ENCODE data around the gene DCAF4. TPM values are rescaled to one million over a fixed set of nuclear protein-coding genes. Genes with fewer than 3 reads are reported as not detected.
"Not testable (repeated sequence)": the region's sequence is repeated elsewhere in the genome, so short reads cannot be mapped to it uniquely, and the experiment has no call there.

DCAF4 gene
- polyA plus RNA-seq, 1 donor from 2014 or later = 16.5 TPM

DNA sequence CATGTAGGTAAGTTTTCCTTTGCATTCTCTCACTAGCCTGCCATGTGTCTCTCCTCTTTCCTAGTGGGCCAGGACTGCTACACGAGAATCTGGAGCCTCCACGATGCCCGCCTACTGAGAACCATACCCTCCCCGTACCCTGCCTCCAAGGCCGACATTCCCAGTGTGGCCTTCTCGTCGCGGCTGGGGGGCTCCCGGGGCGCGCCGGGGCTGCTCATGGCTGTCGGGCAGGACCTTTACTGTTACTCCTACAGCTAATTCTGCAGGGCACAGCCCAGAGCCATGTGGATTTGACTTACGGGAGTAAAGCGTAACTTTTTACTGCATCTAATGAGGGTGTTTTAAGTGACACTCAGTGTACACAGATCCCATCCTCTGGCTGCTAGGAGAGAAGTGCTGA, 32.3 kb downstream of the DCAF4 start:
- TF ChIP-seq, protein P1, sequence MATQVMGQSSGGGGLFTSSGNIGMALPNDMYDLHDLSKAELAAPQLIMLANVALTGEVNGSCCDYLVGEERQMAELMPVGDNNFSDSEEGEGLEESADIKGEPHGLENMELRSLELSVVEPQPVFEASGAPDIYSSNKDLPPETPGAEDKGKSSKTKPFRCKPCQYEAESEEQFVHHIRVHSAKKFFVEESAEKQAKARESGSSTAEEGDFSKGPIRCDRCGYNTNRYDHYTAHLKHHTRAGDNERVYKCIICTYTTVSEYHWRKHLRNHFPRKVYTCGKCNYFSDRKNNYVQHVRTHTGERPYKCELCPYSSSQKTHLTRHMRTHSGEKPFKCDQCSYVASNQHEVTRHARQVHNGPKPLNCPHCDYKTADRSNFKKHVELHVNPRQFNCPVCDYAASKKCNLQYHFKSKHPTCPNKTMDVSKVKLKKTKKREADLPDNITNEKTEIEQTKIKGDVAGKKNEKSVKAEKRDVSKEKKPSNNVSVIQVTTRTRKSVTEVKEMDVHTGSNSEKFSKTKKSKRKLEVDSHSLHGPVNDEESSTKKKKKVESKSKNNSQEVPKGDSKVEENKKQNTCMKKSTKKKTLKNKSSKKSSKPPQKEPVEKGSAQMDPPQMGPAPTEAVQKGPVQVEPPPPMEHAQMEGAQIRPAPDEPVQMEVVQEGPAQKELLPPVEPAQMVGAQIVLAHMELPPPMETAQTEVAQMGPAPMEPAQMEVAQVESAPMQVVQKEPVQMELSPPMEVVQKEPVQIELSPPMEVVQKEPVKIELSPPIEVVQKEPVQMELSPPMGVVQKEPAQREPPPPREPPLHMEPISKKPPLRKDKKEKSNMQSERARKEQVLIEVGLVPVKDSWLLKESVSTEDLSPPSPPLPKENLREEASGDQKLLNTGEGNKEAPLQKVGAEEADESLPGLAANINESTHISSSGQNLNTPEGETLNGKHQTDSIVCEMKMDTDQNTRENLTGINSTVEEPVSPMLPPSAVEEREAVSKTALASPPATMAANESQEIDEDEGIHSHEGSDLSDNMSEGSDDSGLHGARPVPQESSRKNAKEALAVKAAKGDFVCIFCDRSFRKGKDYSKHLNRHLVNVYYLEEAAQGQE (IDR thresholded peaks at IDR 0.05; ENCODE audit: borderline replicate concordance) = no peak
- TF ChIP-seq POLR2AphosphoS5 (IDR thresholded peaks at IDR 0.05) = no peak
- TF ChIP-seq SMC3 (conservative IDR thresholded peaks at IDR 0.05; ENCODE audit: poor library complexity) = no peak
- no peak overlapping the region for H3K4me3 ChIP-seq (ENCODE audit: low read length)
- H3K79me2 ChIP-seq (replicated peaks; ENCODE audit: insufficient read depth, low read length) = no peaks in the 10 kb centered on the region
- no peaks in the 10 kb centered on the region for H3K9me3 ChIP-seq (ENCODE audit: low read length)
- H3K27me3 ChIP-seq (ENCODE audit: insufficient read depth, low read depth, low read length) = no peaks in the 10 kb centered on the region
- H3F3A ChIP-seq (ENCODE audit: insufficient read depth, low read length, poor library complexity, severe bottlenecking) = no peaks in the 10 kb centered on the region
- no peak overlapping the region for H3K27ac ChIP-seq (ENCODE audit: low read length)
- H3K4me2 ChIP-seq (ENCODE audit: low read length) = no peak overlapping the region
- H3K9ac ChIP-seq (ENCODE audit: low read length) = no peak overlapping the region
- H3K9me2 ChIP-seq (ENCODE audit: insufficient read depth, low read length) = no peaks in the 10 kb centered on the region
- no peaks in the 10 kb centered on the region for H3K36me3 ChIP-seq (ENCODE audit: insufficient read depth, low read length)
- H2AFZ ChIP-seq (ENCODE audit: low read depth, low read length) = no peak overlapping the region
- H4K20me1 ChIP-seq (ENCODE audit: insufficient read depth) = no peaks in the 10 kb centered on the region

DNA sequence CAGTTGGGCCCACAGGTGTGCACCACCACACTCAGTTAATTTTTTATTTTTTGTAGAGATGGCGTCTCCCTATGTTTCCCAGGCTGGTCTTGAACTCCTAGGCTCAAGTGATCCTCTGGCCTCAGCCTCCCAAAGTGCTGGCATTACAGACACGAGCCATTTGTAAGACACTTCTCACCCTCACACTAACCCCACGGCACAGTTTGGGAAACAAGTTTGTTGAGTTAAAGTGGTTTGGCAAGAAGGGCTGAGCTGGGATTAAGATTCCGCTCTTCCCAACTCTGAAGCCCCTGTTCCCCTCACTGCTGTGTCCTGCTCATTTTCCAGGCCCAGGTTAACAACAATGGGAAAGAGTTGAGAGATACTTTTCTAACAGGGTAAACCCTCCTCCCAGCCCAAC, 34.8 kb downstream of the DCAF4 start:
- not testable (repeated sequence) for H3K27ac ChIP-seq (ENCODE audit: low read length); H3K9me3 ChIP-seq (ENCODE audit: low read length); H2AFZ ChIP-seq (ENCODE audit: low read depth, low read length); H3F3A ChIP-seq (ENCODE audit: insufficient read depth, low read length, poor library complexity, severe bottlenecking); H3K4me3 ChIP-seq (ENCODE audit: low read length); H3K36me3 ChIP-seq (ENCODE audit: insufficient read depth, low read length); H3K9ac ChIP-seq (ENCODE audit: low read length); H3K27me3 ChIP-seq (ENCODE audit: insufficient read depth, low read depth, low read length); H3K79me2 ChIP-seq (replicated peaks; ENCODE audit: insufficient read depth, low read length); H3K4me2 ChIP-seq (ENCODE audit: low read length); H3K9me2 ChIP-seq (ENCODE audit: insufficient read depth, low read length); H4K20me1 ChIP-seq (ENCODE audit: insufficient read depth)

DNA sequence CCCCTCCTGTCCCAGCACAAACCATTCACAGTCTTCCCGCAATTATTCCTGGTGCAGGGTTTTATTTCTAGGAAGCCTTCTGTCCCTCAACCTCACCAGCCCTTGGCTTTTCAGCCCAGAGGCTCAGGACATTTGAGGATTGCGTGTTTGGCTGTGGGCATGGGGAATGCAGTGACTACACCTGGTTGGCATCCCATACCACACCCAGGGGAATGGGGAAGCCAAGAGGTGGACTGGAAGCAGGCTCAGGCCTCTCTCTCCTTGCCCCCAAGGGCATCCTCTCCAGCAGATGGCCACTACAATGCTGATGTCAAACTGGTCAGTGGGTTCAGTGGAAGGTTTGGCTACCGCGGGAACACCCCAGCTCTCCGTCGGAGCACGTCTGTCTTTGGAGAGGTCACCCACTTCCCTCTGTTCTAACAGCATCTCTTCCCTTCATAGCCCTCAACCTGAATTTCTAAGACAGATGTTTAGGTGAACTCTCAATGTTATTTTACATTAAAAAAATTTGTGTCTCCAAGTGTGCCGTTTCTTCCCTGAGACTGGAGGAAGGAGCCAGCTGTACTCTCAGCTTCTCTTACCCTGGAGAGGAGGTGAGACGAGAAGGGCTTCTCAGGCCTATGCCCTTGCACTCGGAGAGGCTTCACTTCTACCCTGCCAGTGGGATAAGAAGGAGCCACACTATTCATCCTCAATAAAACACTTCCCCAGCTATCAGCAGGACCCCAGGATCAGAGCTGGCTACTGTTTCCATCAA, 35.5 kb downstream of the DCAF4 start:
- H3K79me2 ChIP-seq (replicated peaks; ENCODE audit: insufficient read depth, low read length) = no peaks in the 10 kb centered on the region
- H3K36me3 ChIP-seq (ENCODE audit: insufficient read depth, low read length) = no peaks in the 10 kb centered on the region
- H3K9ac ChIP-seq (ENCODE audit: low read length) = no peak overlapping the region
- H3F3A ChIP-seq (ENCODE audit: insufficient read depth, low read length, poor library complexity, severe bottlenecking) = no peaks in the 10 kb centered on the region
- H3K27me3 ChIP-seq (ENCODE audit: insufficient read depth, low read depth, low read length) = no peaks in the 10 kb centered on the region
- H3K4me2 ChIP-seq (ENCODE audit: low read length) = no peak overlapping the region
- no peak overlapping the region for H3K4me3 ChIP-seq (ENCODE audit: low read length)
- H3K27ac ChIP-seq (ENCODE audit: low read length) = no peak overlapping the region
- no peaks in the 10 kb centered on the region for H3K9me2 ChIP-seq (ENCODE audit: insufficient read depth, low read length)
- no peaks in the 10 kb centered on the region for H3K9me3 ChIP-seq (ENCODE audit: low read length)
- TF ChIP-seq RAD21 (conservative IDR thresholded peaks at IDR 0.05) = no peak
- no peak for TF ChIP-seq SMC3 (conservative IDR thresholded peaks at IDR 0.05; ENCODE audit: poor library complexity)
- TF ChIP-seq MXI1 (conservative IDR thresholded peaks at IDR 0.05; ENCODE audit: poor library complexity, severe bottlenecking) = no peak
- TF ChIP-seq, protein P2, sequence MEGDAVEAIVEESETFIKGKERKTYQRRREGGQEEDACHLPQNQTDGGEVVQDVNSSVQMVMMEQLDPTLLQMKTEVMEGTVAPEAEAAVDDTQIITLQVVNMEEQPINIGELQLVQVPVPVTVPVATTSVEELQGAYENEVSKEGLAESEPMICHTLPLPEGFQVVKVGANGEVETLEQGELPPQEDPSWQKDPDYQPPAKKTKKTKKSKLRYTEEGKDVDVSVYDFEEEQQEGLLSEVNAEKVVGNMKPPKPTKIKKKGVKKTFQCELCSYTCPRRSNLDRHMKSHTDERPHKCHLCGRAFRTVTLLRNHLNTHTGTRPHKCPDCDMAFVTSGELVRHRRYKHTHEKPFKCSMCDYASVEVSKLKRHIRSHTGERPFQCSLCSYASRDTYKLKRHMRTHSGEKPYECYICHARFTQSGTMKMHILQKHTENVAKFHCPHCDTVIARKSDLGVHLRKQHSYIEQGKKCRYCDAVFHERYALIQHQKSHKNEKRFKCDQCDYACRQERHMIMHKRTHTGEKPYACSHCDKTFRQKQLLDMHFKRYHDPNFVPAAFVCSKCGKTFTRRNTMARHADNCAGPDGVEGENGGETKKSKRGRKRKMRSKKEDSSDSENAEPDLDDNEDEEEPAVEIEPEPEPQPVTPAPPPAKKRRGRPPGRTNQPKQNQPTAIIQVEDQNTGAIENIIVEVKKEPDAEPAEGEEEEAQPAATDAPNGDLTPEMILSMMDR (IDR thresholded peaks at IDR 0.05; ENCODE audit: poor library complexity, severe bottlenecking) = no peak
- no peak for TF ChIP-seq POLR2AphosphoS5 (IDR thresholded peaks at IDR 0.05)
- TF ChIP-seq EZH2 (IDR thresholded peaks at IDR 0.05; ENCODE audit: borderline replicate concordance, insufficient read depth, low read length, poor library complexity, severe bottlenecking) = no peak
- TF ChIP-seq TAF1 (IDR thresholded peaks at IDR 0.05; ENCODE audit: low read depth) = no peak
- no peak for TF ChIP-seq EP300 (conservative IDR thresholded peaks at IDR 0.05; ENCODE audit: poor library complexity, severe bottlenecking)
- H2AFZ ChIP-seq (ENCODE audit: low read depth, low read length) = no peak overlapping the region
- no peaks in the 10 kb centered on the region for H4K20me1 ChIP-seq (ENCODE audit: insufficient read depth)

DNA sequence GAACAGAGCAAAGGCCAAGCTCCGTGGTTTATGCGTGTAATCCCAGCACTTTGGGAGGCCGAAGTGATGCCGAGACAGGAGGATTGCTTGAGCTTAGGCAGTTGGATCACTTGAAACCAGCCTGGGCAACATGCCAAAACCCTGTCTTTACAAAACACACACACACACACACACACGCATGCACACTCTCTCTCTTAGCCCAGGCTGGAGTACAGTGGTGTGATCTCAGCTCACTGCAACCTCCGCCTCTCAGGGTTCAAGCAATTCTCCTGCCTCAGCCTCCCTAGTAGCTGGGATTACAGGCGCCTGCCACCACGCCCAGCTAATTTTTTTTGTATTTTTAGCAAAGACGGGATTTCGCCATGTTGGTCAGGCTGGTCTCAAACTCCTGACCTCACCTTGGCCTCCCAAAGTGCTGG, 36.1 kb downstream of the DCAF4 start:
- not testable (repeated sequence) for H3K4me2 ChIP-seq (ENCODE audit: low read length); H3K9me2 ChIP-seq (ENCODE audit: insufficient read depth, low read length); H3K9ac ChIP-seq (ENCODE audit: low read length); H3K27me3 ChIP-seq (ENCODE audit: insufficient read depth, low read depth, low read length); H4K20me1 ChIP-seq (ENCODE audit: insufficient read depth); H3K36me3 ChIP-seq (ENCODE audit: insufficient read depth, low read length); H3K9me3 ChIP-seq (ENCODE audit: low read length); H3F3A ChIP-seq (ENCODE audit: insufficient read depth, low read length, poor library complexity, severe bottlenecking); H3K79me2 ChIP-seq (replicated peaks; ENCODE audit: insufficient read depth, low read length); H3K27ac ChIP-seq (ENCODE audit: low read length); H2AFZ ChIP-seq (ENCODE audit: low read depth, low read length); H3K4me3 ChIP-seq (ENCODE audit: low read length)

Measured in neural cell (in vitro differentiated cells).